Measurements from ENCODE around the gene RGL3.

DNA sequence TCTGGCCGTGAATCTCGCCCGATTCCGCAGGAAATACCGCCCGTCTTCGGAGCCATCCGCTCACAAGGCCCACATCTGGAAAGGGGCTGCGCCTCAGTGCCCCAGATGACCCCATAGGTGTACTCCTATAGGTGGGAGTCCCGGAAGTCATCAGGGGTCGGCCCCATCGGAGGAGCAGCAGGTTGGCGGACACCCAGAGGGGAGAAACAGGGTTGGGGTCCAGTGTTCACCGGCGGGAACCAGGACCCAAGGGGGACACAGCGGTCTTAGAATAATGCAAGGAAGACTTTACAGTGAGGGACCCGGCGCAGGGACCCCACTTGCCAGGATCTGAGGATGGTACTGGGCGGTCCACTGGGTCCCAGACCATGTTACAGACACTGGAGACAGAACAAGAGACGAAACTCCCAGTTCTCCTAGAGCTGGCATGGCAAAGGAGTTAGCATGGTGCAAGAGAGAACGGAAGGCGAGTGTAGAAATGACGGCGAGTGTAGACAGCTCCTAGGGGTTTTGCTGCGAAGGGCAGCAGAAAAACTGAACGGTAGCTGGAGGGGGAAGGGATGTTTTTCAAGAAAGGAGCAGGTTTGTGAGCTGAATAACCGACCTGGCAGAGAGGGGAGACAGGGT is 4.2 kb upstream of the RGL3 start:
- TF ChIP-seq, protein P1, sequence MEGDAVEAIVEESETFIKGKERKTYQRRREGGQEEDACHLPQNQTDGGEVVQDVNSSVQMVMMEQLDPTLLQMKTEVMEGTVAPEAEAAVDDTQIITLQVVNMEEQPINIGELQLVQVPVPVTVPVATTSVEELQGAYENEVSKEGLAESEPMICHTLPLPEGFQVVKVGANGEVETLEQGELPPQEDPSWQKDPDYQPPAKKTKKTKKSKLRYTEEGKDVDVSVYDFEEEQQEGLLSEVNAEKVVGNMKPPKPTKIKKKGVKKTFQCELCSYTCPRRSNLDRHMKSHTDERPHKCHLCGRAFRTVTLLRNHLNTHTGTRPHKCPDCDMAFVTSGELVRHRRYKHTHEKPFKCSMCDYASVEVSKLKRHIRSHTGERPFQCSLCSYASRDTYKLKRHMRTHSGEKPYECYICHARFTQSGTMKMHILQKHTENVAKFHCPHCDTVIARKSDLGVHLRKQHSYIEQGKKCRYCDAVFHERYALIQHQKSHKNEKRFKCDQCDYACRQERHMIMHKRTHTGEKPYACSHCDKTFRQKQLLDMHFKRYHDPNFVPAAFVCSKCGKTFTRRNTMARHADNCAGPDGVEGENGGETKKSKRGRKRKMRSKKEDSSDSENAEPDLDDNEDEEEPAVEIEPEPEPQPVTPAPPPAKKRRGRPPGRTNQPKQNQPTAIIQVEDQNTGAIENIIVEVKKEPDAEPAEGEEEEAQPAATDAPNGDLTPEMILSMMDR (IDR thresholded peaks at IDR 0.05): no peak
- no peak for TF ChIP-seq POLR2AphosphoS5 (IDR thresholded peaks at IDR 0.05)
- TF ChIP-seq EP300 (IDR thresholded peaks at IDR 0.05): no peak

All from gastroesophageal sphincter (tissue), 3 donors.